Placental epithelial cell (primary cell): ENCODE data around the gene RGL3. TPM values are rescaled to one million over a fixed set of nuclear protein-coding genes. Genes with fewer than 3 reads are reported as not detected.

Experiments used
- small RNA-seq: library from RNA; depleted of rRNA; stranded (forward); fragments of <200 nt; gene quantifications from one replicate; pipeline ENCODE3, GENCODE V24; 2012
- total RNA-seq: library from RNA; depleted of rRNA; stranded (reverse); fragments of >200 nt; gene quantifications from 2 replicates; pipeline ENCODE4 v1.2.3, GENCODE V29; 2012

Gene RGL3
- 2.4 TPM in 1 of 2 replicates, not detected in the other for total RNA-seq

GRCh38 chr19:11418549-11419506 is at the start of gene RGL3:
Gene RGL3 (minus strand): TSS chr19:11419314. CDS start chr19:11419278, 36 bp downstream.

GRCh38 chr19:11435057-11435832 is 16.1 kb upstream of the RGL3 start, which contains the start of the genes ODAD3 and PRKCSH:
Gene ODAD3 (minus strand): TSS chr19:11435121. CDS start chr19:11435016, 105 bp downstream.
Gene PRKCSH (plus strand): TSS chr19:11435635. CDS start chr19:11436118, 483 bp downstream.

GRCh38 chr19:11374433-11375142 is 44.5 kb downstream of the RGL3 start, which contains the start of gene SWSAP1:
Gene SWSAP1 (plus strand): TSS chr19:11374666. CDS start chr19:11374681, 15 bp downstream.

GRCh38 chr19:11355160-11356073 is 63.7 kb downstream of the RGL3 start, which contains the start of gene PLPPR2:
Gene PLPPR2 (plus strand): TSS chr19:11355432. CDS start chr19:11357674, 2,242 bp downstream.

GRCh38 chr19:11346104-11346940 is 72.8 kb downstream of the RGL3 start, which contains the start of the genes CCDC159 and TMEM205:
Gene CCDC159 (plus strand): TSS chr19:11346519. CDS start chr19:11346607, 88 bp downstream.
Gene TMEM205 (minus strand): TSS chr19:11346268. CDS start chr19:11345619, 649 bp downstream.

Small RNA genes within 50 kb of the gene (small RNA-seq; reads per million reads assigned to genes)
- gene RF00019 = not detected

Other genes starting within 250 kb of the RGL3 start
- gene KANK2, start 221.8 kb downstream of the RGL3 start, total RNA-seq = 173 and 210 TPM in 2 replicates
- 0.33 TPM in 1 of 2 replicates, not detected in the other for gene ANGPTL8, start 179.7 kb downstream of the RGL3 start, total RNA-seq
- gene DOCK6, start 156.8 kb downstream of the RGL3 start, total RNA-seq = 29.5 and 34.2 TPM in 2 replicates
- gene TSPAN16, start 123.2 kb downstream of the RGL3 start, total RNA-seq = not detected in 2 replicates
- 29.8 and 39.9 TPM in 2 replicates for gene RAB3D, start 79.7 kb downstream of the RGL3 start, total RNA-seq
- 82.8 and 118 TPM in 2 replicates for gene TMEM205, start 73.0 kb downstream of the RGL3 start, total RNA-seq
- gene CCDC159, start 72.8 kb downstream of the RGL3 start, total RNA-seq = 14.9 and 15.3 TPM in 2 replicates
- 14.1 and 15.9 TPM in 2 replicates for gene PLPPR2, start 63.9 kb downstream of the RGL3 start, total RNA-seq
- gene SWSAP1, start 44.6 kb downstream of the RGL3 start, total RNA-seq = 1.8 and 2.7 TPM in 2 replicates
- 1.6 and 2.4 TPM in 2 replicates for gene EPOR, start 35.0 kb downstream of the RGL3 start, total RNA-seq
- under 0.01 TPM in 1 of 2 replicates, not detected in the other for gene ODAD3, start 15.8 kb upstream of the RGL3 start, total RNA-seq
- 124 and 132 TPM in 2 replicates for gene PRKCSH, start 16.3 kb upstream of the RGL3 start, total RNA-seq
- not detected in 2 replicates for gene ELAVL3, start 61.7 kb upstream of the RGL3 start, total RNA-seq
- 6.7 and 8.0 TPM in 2 replicates for gene ZNF653, start 86.5 kb upstream of the RGL3 start, total RNA-seq
- gene ECSIT, start 109.8 kb upstream of the RGL3 start, total RNA-seq = 52.6 and 78.1 TPM in 2 replicates
- gene CNN1, start 119.5 kb upstream of the RGL3 start, total RNA-seq = 4.7 and 10.7 TPM in 2 replicates
- gene ELOF1, start 139.9 kb upstream of the RGL3 start, total RNA-seq = 14.9 and 36.8 TPM in 2 replicates
- 0.79 and 2.1 TPM in 2 replicates for gene ACP5, start 158.3 kb upstream of the RGL3 start, total RNA-seq
- gene ZNF627, start 178.2 kb upstream of the RGL3 start, total RNA-seq = 20.5 and 23.9 TPM in 2 replicates